GM19372 (cell line): ENCODE data around the gene AIFM1.

Experiments
- ATAC-seq: cut with Tn5 transposase; IDR thresholded peaks from one replicate; pipeline ENCODE4 v1.9.1; 2021; ENCODE audit warnings: mild to moderate bottlenecking, low read depth, moderate library complexity; ENCODE audit not compliant: unreplicated experiment

Gene AIFM1

GRCh38 chrX:130097507-130098209 lies 68.0 kb downstream of the AIFM1 start:
- ATAC-seq = no peak

GRCh38 chrX:130095249-130096030 lies 70.2 kb downstream of the AIFM1 start:
- ATAC-seq = no peak

- no peak for ATAC-seq
Measured at GRCh38 chrX:130094696-130095095, 70.9 kb downstream of the AIFM1 start.

- no peak for ATAC-seq
Measured at GRCh38 chrX:130093271-130093670, 72.4 kb downstream of the AIFM1 start.

- ATAC-seq = peak; percentile 100
Measured at GRCh38 chrX:130091980-130092522, 73.6 kb downstream of the AIFM1 start.

GRCh38 chrX:130090364-130090763 lies 75.3 kb downstream of the AIFM1 start:
- no peak for ATAC-seq

- peak; percentile 40 for ATAC-seq
Measured at GRCh38 chrX:130086447-130087206, 79.0 kb downstream of the AIFM1 start.

GRCh38 chrX:130085551-130086446 lies 79.8 kb downstream of the AIFM1 start:
- ATAC-seq = no peak

GRCh38 chrX:130084631-130085237 lies 80.9 kb downstream of the AIFM1 start:
- peak; percentile 38 for ATAC-seq

- peak; percentile 36 for ATAC-seq
Measured at GRCh38 chrX:130083656-130084382, 81.8 kb downstream of the AIFM1 start.

- ATAC-seq = no peak
Measured at GRCh38 chrX:130083107-130083490, 82.5 kb downstream of the AIFM1 start.

- ATAC-seq = peak; percentile 45
Measured at GRCh38 chrX:130082244-130083106, 83.2 kb downstream of the AIFM1 start.

GRCh38 chrX:130081421-130082045 lies 84.1 kb downstream of the AIFM1 start:
- no peak for ATAC-seq

- ATAC-seq = no peak
Measured at GRCh38 chrX:130080791-130081367, 84.8 kb downstream of the AIFM1 start.

GRCh38 chrX:130079824-130080406 lies 85.7 kb downstream of the AIFM1 start:
- no peak for ATAC-seq
